Endodermal cell (in vitro differentiated cells): ENCODE measurements around the gene BTBD9. TPM values are rescaled to one million over a fixed set of nuclear protein-coding genes. Genes with fewer than 3 reads are reported as not detected.
"Not testable (repeated sequence)": the region's sequence is repeated elsewhere in the genome, so short reads cannot be mapped to it uniquely, and the experiment has no call there.

ENCODE experiments used
- DNase-seq: peaks from one replicate; pipeline ENCODE4 v3.0.0-alpha.2; 2017
- H3K27ac ChIP-seq: 2 replicates; pipeline ENCODE4 v1.5.1; 2013; ENCODE audit warnings: mild to moderate bottlenecking, low read depth, low read length, moderate library complexity
- H3K27me3 ChIP-seq: 2 replicates; pipeline ENCODE4 v1.6.1; 2013; ENCODE audit warnings: mild to moderate bottlenecking, low read length, moderate library complexity; ENCODE audit not compliant: insufficient read depth, control insufficient read depth, poor library complexity, severe bottlenecking
- H3K36me3 ChIP-seq: 2 replicates; pipeline ENCODE4 v1.7.0; 2013; ENCODE audit warnings: mild to moderate bottlenecking, low read length, moderate library complexity; ENCODE audit not compliant: control insufficient read depth, insufficient read depth
- H3K4me1 ChIP-seq: one replicate; pipeline ENCODE4 v1.7.0; 2013; ENCODE audit warnings: low read length; ENCODE audit not compliant: control insufficient read depth, insufficient read depth
- H3K4me3 ChIP-seq: 2 replicates; pipeline ENCODE4 v1.5.1; 2013; ENCODE audit warnings: mild to moderate bottlenecking, low read length, moderate library complexity
- H3K9ac ChIP-seq: 2 replicates; pipeline ENCODE4 v1.6.1; 2013; ENCODE audit warnings: mild to moderate bottlenecking, low read length, moderate library complexity; ENCODE audit not compliant: poor library complexity, severe bottlenecking; ENCODE audit errors: extremely low read depth
- H3K9me3 ChIP-seq: 2 replicates; pipeline ENCODE4 v1.6.1; 2013; ENCODE audit warnings: mild to moderate bottlenecking, low read length, moderate library complexity; ENCODE audit not compliant: control insufficient read depth
- H3K27ac Mint-ChIP-seq: 2 replicates; pipeline ENCODE4 v1.8.0; 2020; ENCODE audit warnings: mixed read lengths
- H3K27me3 Mint-ChIP-seq: 2 replicates; pipeline ENCODE4 v1.8.0; 2021; ENCODE audit warnings: mild to moderate bottlenecking, mixed read lengths; ENCODE audit not compliant: insufficient read depth
- H3K36me3 Mint-ChIP-seq: 2 replicates; pipeline ENCODE4 v1.8.0; 2020; ENCODE audit warnings: low read depth, mixed read lengths
- H3K4me1 Mint-ChIP-seq: 2 replicates; pipeline ENCODE4 v1.8.0; 2020; ENCODE audit warnings: mixed read lengths
- H3K4me3 Mint-ChIP-seq: 2 replicates; pipeline ENCODE4 v1.8.0; 2020; ENCODE audit warnings: mild to moderate bottlenecking, moderate library complexity, mixed read lengths
- H3K9me3 Mint-ChIP-seq: 2 replicates; pipeline ENCODE4 v1.8.0; 2020; ENCODE audit warnings: mild to moderate bottlenecking, mixed read lengths
- CTCF ChIP-seq: fragments of 200-600 bp; sonication (generic); conservative IDR thresholded peaks from 2 replicates; pipeline ENCODE4 v1.5.0; 2021; ENCODE audit warnings: antibody characterized with exemption, mild to moderate bottlenecking
- WGBS, 2 experiments: methylation state at CpG; one replicate each; pipeline versions ENCODE4 v1.1.5 to v1.1.7; 2013; ENCODE audit warnings: missing lambda C conversion rate in 2 of 2, mixed read lengths in 1 of 2; ENCODE audit not compliant: insufficient coverage in 1 of 2, insufficient read length in 1 of 2; 5-methylcytosine and 5-hydroxymethylcytosine counted together
- total RNA-seq, 2 donors: library from RNA; stranded (reverse); fragmentation: NEBNext Ultra II Directional in 1 of 2; extraction: Animal tissue kit (Norgen Biotek cat#: 25700) in 1 of 2; gene quantifications; 2 replicates in 1 of 2; 3 replicates in 1 of 2; pipeline ENCODE4 v1.2.1, GENCODE V29; 2021

BTBD9 gene
- total RNA-seq, 2 donors from 2014 or later = 7.6 to 12.3 TPM

GRCh38 chr6:38625217-38625616 is 14.5 kb downstream of the BTBD9 start:
- no peak overlapping the region for H3K4me3 ChIP-seq
- Mint-ChIP-seq H3K4me1 (peaks cover 11% of the 10 kb centered on the region), H3K27me3 (no peaks in the 10 kb centered on the region), H3K36me3 (no peaks in the 10 kb centered on the region), H3K4me3 (no peak overlapping the region), H3K9me3 (no peaks in the 10 kb centered on the region), H3K27ac (no peak overlapping the region)
- peaks cover 11% of the 10 kb centered on the region for H3K9me3 ChIP-seq
- DNase-seq = no peak
- no peaks in the 10 kb centered on the region for H3K27me3 ChIP-seq
- no peaks in the 10 kb centered on the region for H3K36me3 ChIP-seq
- peaks cover 6% of the 10 kb centered on the region for H3K4me1 ChIP-seq
- no peak for TF ChIP-seq CTCF
- 100% methylated on average over 1 of the region's 1 CpG; no CpG with 5 or more reads in 1 of the 2 experiments for WGBS, 2 experiments
- H3K9ac ChIP-seq = no peak overlapping the region
- H3K27ac ChIP-seq = no peak overlapping the region

- not testable (repeated sequence) for H3K36me3 Mint-ChIP-seq, H3K4me3 ChIP-seq, H3K27ac Mint-ChIP-seq, H3K27ac ChIP-seq, H3K27me3 ChIP-seq, H3K36me3 ChIP-seq, DNase-seq, H3K4me1 ChIP-seq, H3K9me3 Mint-ChIP-seq, H3K4me3 Mint-ChIP-seq, H3K27me3 Mint-ChIP-seq, H3K9ac ChIP-seq
- peaks cover 10% of the 10 kb centered on the region for H3K9me3 ChIP-seq
- H3K4me1 Mint-ChIP-seq = peaks cover 13% of the 10 kb centered on the region
- 86% methylated on average over 1 of the region's 1 CpG; no CpG with 5 or more reads in 1 of the 2 experiments for whole genome bisulfite sequencing, 2 experiments
These were observed 20.4 kb downstream of the BTBD9 start for GRCh38 chr6:38619342-38619741.

- H3K4me1 ChIP-seq = peaks cover 11% of the 10 kb centered on the region
- H3K27ac Mint-ChIP-seq, H3K36me3 ChIP-seq, DNase-seq, H3K9ac ChIP-seq, H3K9me3 ChIP-seq, H3K4me3 Mint-ChIP-seq, H3K27ac ChIP-seq, H3K36me3 Mint-ChIP-seq, H3K27me3 Mint-ChIP-seq, H3K4me3 ChIP-seq, H3K9me3 Mint-ChIP-seq, H3K27me3 ChIP-seq: not testable (repeated sequence)
- WGBS, 2 experiments = 38% methylated on average over 1 of the region's 1 CpG; no CpG with 5 or more reads in 1 of the 2 experiments
- H3K4me1 Mint-ChIP-seq = peaks cover 13% of the 10 kb centered on the region
These were observed 21.4 kb downstream of the BTBD9 start for GRCh38 chr6:38618301-38618700.

- H3K27ac ChIP-seq = no peak overlapping the region
- Mint-ChIP-seq H3K9me3 (no peaks in the 10 kb centered on the region), H3K4me1 (peaks cover 15% of the 10 kb centered on the region), H3K27me3 (no peaks in the 10 kb centered on the region), H3K4me3 (no peak overlapping the region), H3K27ac (no peak overlapping the region), H3K36me3 (no peaks in the 10 kb centered on the region)
- TF ChIP-seq CTCF = no peak
- peaks cover 11% of the 10 kb centered on the region for H3K4me1 ChIP-seq
- H3K9me3 ChIP-seq = no peaks in the 10 kb centered on the region
- no peaks in the 10 kb centered on the region for H3K36me3 ChIP-seq
- H3K4me3 ChIP-seq = no peak overlapping the region
- 89% methylated on average over 7 to 8 of the region's 8 CpGs for WGBS, 2 experiments
- no peak for DNase-seq
- H3K27me3 ChIP-seq = no peaks in the 10 kb centered on the region
- no peak overlapping the region for H3K9ac ChIP-seq
These were observed 21.9 kb downstream of the BTBD9 start for GRCh38 chr6:38617856-38618255.
